Measurements from ENCODE around the gene C1orf226.

Gene C1orf226

DNA sequence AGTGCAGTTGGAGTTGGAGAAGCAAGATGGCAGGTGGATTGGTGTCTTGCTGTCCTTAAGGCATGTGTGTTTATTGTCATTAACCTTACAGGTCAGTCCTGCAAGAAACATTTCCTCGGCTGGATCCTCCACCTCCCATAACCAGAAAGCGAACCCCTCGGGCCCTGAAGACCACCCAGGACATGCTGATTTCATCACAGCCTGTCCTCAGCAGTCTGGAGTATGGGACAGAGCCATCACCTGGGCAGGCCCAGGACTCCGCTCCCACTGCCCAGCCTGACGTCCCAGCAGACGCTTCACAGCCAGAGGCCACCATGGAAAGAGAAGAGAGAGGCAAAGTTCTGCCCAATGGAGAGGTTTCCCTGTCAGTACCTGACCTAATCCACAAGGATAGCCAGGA, 1.6 kb downstream of the C1orf226 start:
- H3K36me3 ChIP-seq (ENCODE audit: control insufficient read depth in 1 of 2, insufficient read depth in 2 of 2, low read length in 2 of 2), result peaks cover 0 to 12% of the 10 kb centered on the region in 2 donors
- no peaks in the 10 kb centered on the region for H3K27me3 ChIP-seq (ENCODE audit: control insufficient read depth in 1 of 2, insufficient read depth in 2 of 2, low read length in 2 of 2)
- no peak overlapping the region for H3K27ac ChIP-seq (ENCODE audit: low read depth, low read length)
- peaks cover 23 to 31% of the 10 kb centered on the region in 2 donors for H3K4me1 ChIP-seq (ENCODE audit: control insufficient read depth in 1 of 2, insufficient read depth in 2 of 2, low read length in 2 of 2)
- peak overlapping the region in 1 of 2 donors; percentile 1 for H3K4me3 ChIP-seq (ENCODE audit: low read depth in 1 of 2, low read length in 2 of 2)
- no peak overlapping the region for H3K9ac ChIP-seq (ENCODE audit: low read depth in 1 of 2, low read length in 2 of 2)
- H3K9me3 ChIP-seq (ENCODE audit: control insufficient read depth in 1 of 2, low read length in 2 of 2), result no peaks in the 10 kb centered on the region

DNA sequence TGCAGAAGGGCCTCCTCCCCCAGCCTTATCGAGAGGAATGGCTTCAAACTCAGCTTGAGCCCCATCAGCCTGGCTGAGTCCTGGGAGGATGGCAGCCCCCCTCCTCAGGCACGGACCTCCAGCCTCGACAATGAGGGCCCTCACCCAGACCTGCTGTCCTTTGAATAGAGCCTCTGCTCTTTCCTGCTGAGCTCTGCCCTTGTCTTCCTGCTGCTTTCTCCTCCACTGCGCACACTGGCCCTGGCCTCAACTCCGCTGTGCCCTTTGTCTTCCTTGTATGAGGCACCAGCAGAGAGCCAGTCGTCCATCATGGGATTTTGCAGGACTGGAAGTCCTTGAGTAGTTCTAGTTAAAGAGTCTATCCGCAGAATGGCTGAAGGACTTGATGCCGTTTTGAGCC, 2.0 kb downstream of the C1orf226 start:
- no peaks in the 10 kb centered on the region for H3K9me3 ChIP-seq (ENCODE audit: control insufficient read depth in 1 of 2, low read length in 2 of 2)
- H3K36me3 ChIP-seq (ENCODE audit: control insufficient read depth in 1 of 2, insufficient read depth in 2 of 2, low read length in 2 of 2), result peaks cover 0 to 12% of the 10 kb centered on the region in 2 donors
- peaks cover 23 to 33% of the 10 kb centered on the region in 2 donors for H3K4me1 ChIP-seq (ENCODE audit: control insufficient read depth in 1 of 2, insufficient read depth in 2 of 2, low read length in 2 of 2)
- H3K4me3 ChIP-seq (ENCODE audit: low read depth in 1 of 2, low read length in 2 of 2), result no peak overlapping the region
- no peaks in the 10 kb centered on the region for H3K27me3 ChIP-seq (ENCODE audit: control insufficient read depth in 1 of 2, insufficient read depth in 2 of 2, low read length in 2 of 2)
- no peak overlapping the region for H3K27ac ChIP-seq (ENCODE audit: low read depth, low read length)
- no peak overlapping the region for H3K9ac ChIP-seq (ENCODE audit: low read depth in 1 of 2, low read length in 2 of 2)

DNA sequence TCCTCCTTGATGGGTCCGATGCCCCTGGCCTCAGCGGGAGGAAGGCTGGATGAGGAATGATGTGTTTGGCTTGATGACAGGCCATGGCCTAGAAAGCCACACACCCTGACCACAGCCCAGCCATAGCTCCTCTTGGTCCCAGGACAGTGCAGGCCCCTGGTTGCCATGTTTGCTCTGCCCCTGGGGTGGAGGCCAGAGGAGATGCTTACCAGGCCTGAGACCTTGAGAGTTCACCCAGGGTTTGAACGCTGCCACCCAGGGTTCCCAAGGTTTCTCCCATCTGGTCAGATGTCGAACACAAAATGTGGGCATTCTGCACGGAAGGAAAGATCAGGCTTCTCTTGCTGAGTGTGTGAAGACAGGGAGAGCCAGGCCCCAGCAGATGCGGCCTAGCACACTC, 2.6 kb downstream of the C1orf226 start:
- Histone ChIP-seq H3K4me1 (ENCODE audit: control insufficient read depth in 1 of 2, insufficient read depth in 2 of 2, low read length in 2 of 2) (peaks cover 29 to 39% of the 10 kb centered on the region in 2 donors), H3K27ac (ENCODE audit: low read depth, low read length) (no peak overlapping the region), H3K27me3 (ENCODE audit: control insufficient read depth in 1 of 2, insufficient read depth in 2 of 2, low read length in 2 of 2) (no peaks in the 10 kb centered on the region), H3K9ac (ENCODE audit: low read depth in 1 of 2, low read length in 2 of 2) (no peak overlapping the region), H3K36me3 (ENCODE audit: control insufficient read depth in 1 of 2, insufficient read depth in 2 of 2, low read length in 2 of 2) (peaks cover 0 to 12% of the 10 kb centered on the region in 2 donors), H3K9me3 (ENCODE audit: control insufficient read depth in 1 of 2, low read length in 2 of 2) (no peaks in the 10 kb centered on the region), H3K4me3 (ENCODE audit: low read depth in 1 of 2, low read length in 2 of 2) (no peak overlapping the region)

DNA sequence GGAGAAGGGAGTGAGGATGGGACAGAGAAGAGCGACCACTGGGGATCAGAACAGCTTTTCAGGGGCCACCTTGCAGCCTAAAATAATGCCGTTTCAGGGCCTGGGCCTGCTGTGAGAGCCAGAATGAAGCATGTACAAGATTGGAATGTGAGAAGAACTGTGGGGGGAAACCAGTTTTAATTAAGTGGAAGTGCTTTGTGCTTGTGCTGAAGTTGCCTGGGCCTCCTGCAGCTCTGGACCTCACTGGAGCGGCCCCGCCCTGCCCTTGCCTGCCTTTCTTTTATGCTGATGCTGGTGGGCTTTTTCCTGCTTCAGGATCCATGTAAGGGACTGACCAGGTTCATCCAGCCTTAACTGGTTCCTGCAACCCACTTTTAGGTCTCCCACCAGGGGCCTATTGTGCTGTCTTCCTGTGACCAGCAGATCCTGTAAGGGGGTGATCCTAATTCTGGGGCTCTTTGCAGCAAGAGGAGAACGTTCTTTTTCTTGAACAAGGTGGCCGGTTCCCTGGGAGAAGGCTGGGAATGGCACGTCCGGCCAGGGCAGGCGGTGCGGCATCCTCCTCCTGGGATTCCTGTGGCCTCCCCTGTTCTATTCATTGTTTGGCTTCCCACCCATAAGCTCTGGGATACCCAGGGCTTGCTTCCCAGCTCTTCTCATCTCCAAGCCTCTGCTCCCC, 3.2 kb downstream of the C1orf226 start:
- peaks cover 30 to 45% of the 10 kb centered on the region in 2 donors for H3K4me1 ChIP-seq (ENCODE audit: control insufficient read depth in 1 of 2, insufficient read depth in 2 of 2, low read length in 2 of 2)
- no peak overlapping the region for H3K4me3 ChIP-seq (ENCODE audit: low read depth in 1 of 2, low read length in 2 of 2)
- no peaks in the 10 kb centered on the region for H3K9me3 ChIP-seq (ENCODE audit: control insufficient read depth in 1 of 2, low read length in 2 of 2)
- peaks cover 0 to 12% of the 10 kb centered on the region in 2 donors for H3K36me3 ChIP-seq (ENCODE audit: control insufficient read depth in 1 of 2, insufficient read depth in 2 of 2, low read length in 2 of 2)
- no peak overlapping the region for H3K9ac ChIP-seq (ENCODE audit: low read depth in 1 of 2, low read length in 2 of 2)
- no peaks in the 10 kb centered on the region for H3K27me3 ChIP-seq (ENCODE audit: control insufficient read depth in 1 of 2, insufficient read depth in 2 of 2, low read length in 2 of 2)
- H3K27ac ChIP-seq (ENCODE audit: low read depth, low read length), result no peak overlapping the region

DNA sequence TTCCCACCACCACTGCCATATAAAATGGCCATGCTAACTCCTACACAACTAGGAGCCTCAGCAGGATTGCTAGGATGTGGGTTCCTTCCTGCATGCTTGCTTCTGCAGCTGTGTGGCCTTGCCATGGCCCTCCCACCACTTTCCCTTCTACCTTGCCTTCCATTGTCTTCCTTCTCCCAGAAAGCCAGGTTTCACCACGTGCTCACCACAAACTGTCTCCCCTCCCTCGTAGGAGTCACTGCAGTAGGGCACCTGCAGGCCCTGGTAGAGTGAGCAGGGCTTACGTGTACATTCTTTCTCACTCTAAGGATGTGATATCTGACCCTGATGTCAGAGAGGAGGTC, 3.7 kb downstream of the C1orf226 start:
- no peaks in the 10 kb centered on the region for H3K27me3 ChIP-seq (ENCODE audit: control insufficient read depth in 1 of 2, insufficient read depth in 2 of 2, low read length in 2 of 2)

DNA sequence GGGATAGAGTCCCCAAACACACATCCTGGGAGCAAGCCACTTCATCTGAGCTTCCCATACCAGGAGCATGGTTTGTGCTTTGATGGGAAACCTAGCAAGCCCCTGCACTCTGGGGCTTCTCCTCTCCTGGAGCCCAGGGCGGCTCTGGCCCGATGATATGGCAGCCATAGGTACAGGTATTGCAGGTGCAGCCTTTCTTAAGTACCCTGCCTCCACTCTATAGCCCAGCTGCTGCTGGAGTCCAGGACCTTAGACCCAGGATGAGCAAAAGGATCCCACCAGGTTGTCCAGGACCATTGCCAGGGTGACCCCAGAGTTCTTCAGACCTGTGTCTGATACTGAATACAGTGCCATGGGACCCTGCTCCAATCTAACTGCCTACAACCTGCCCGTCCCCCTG, 4.2 kb downstream of the C1orf226 start:
- H3K4me1 ChIP-seq (ENCODE audit: control insufficient read depth in 1 of 2, insufficient read depth in 2 of 2, low read length in 2 of 2), result peaks cover 30 to 43% of the 10 kb centered on the region in 2 donors
- H3K27me3 ChIP-seq (ENCODE audit: control insufficient read depth in 1 of 2, insufficient read depth in 2 of 2, low read length in 2 of 2), result no peaks in the 10 kb centered on the region
- no peaks in the 10 kb centered on the region for H3K9me3 ChIP-seq (ENCODE audit: control insufficient read depth in 1 of 2, low read length in 2 of 2)
- H3K9ac ChIP-seq (ENCODE audit: low read depth in 1 of 2, low read length in 2 of 2), result no peak overlapping the region
- H3K4me3 ChIP-seq (ENCODE audit: low read depth in 1 of 2, low read length in 2 of 2), result no peak overlapping the region
- no peak overlapping the region for H3K27ac ChIP-seq (ENCODE audit: low read depth, low read length)
- H3K36me3 ChIP-seq (ENCODE audit: control insufficient read depth in 1 of 2, insufficient read depth in 2 of 2, low read length in 2 of 2), result peaks cover 0 to 12% of the 10 kb centered on the region in 2 donors

More for the DNA sequence above, 3.7 kb downstream of the C1orf226 start:
- peaks cover 30 to 47% of the 10 kb centered on the region in 2 donors for H3K4me1 ChIP-seq (ENCODE audit: control insufficient read depth in 1 of 2, insufficient read depth in 2 of 2, low read length in 2 of 2)
- H3K36me3 ChIP-seq (ENCODE audit: control insufficient read depth in 1 of 2, insufficient read depth in 2 of 2, low read length in 2 of 2), result peaks cover 0 to 12% of the 10 kb centered on the region in 2 donors
- H3K27ac ChIP-seq (ENCODE audit: low read depth, low read length), result no peak overlapping the region
- no peak overlapping the region for H3K4me3 ChIP-seq (ENCODE audit: low read depth in 1 of 2, low read length in 2 of 2)
- H3K9me3 ChIP-seq (ENCODE audit: control insufficient read depth in 1 of 2, low read length in 2 of 2), result no peaks in the 10 kb centered on the region
- H3K9ac ChIP-seq (ENCODE audit: low read depth in 1 of 2, low read length in 2 of 2), result no peak overlapping the region

DNA sequence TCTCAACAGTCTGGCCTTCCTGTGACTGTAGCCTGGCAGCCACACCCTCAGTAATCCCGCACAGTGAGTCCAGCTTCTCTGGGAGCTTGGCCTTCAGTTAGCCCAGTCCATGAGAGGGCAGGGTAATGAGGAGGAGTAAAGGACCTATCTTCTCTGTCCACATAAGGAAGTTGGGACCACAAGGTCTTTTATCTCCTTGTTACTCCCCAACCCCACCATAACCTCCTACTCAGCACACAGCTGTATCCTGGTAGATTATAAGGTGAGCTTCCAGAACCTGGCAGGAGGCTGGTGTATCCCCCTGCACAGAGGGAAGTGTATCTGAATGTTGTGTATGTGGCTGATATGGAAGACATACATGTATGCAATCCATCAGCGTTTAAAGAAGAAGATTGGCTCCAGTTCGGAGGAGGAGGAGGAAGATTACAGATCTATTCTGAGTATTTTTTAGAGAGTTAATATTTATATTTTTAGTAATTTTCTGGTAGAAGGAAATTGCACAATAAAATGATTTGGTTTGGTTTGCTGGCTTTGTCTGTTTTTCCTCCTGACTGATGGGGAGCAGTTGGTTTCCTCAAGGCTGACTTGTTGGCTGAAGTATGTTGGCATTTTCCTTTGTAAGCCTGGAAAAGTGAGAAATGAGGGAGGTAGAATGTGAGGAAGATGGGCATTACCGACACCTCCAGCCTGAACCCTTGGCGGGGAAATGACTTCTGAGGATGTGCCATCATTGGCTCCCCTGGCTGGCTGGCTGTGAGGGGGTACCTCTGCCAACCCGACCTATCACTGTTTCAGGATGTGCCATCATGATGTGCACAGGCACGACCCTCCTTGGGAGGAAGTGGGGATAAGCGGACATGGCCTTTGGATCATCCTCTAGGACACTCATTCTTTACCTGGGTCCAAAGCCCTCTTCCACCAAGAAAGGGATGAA, 5.0 kb downstream of the C1orf226 start:
- Histone ChIP-seq H3K27ac (ENCODE audit: low read depth, low read length) (no peak overlapping the region), H3K9ac (ENCODE audit: low read depth in 1 of 2, low read length in 2 of 2) (no peak overlapping the region)

DNA sequence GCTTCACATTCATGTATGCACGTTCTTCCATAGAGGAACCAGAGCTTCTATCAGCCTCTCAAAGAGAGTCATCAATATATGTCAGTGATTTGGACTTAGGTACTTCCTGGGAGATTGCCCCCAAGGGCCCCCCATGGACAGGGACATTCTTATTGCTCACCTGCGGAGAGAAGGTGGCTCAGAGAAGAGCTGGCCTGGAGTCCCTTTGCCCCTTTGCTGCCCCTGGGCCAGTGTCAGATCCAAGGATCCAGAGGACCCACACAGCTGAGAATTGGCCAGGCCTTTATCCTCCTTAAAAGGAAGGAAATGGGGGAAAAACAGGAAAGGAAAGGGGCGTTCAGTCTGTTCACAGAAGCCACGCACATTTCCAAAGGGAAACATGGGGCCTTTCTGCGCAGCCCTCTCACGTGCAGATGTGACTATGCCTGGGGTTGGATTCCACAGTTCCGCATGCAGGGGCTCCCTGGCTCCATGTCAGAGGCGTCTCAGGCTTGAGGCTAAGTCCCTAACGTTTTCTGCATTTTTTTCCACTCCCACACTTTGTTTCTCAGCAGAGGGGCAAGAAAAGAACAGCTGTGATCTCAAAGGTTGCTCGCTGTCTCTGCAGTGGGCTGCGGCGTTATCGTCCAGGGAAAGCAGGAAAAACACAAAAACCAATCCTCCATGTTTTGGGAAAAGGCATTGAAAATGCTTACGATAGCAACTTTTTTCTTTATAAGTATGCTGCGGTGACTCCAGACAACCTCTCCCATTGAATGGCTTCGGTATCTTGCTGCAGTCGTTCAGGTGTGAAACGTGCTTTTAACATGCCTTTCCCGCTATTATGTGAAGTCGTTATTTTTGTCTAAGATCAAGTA, 5.9 kb downstream of the C1orf226 start:
- H3K4me1 ChIP-seq (ENCODE audit: control insufficient read depth in 1 of 2, insufficient read depth in 2 of 2, low read length in 2 of 2), result peaks cover 16 to 42% of the 10 kb centered on the region in 2 donors
- no peaks in the 10 kb centered on the region for H3K27me3 ChIP-seq (ENCODE audit: control insufficient read depth in 1 of 2, insufficient read depth in 2 of 2, low read length in 2 of 2)
- H3K9ac ChIP-seq (ENCODE audit: low read depth in 1 of 2, low read length in 2 of 2), result no peak overlapping the region
- H3K9me3 ChIP-seq (ENCODE audit: control insufficient read depth in 1 of 2, low read length in 2 of 2), result no peaks in the 10 kb centered on the region
- H3K27ac ChIP-seq (ENCODE audit: low read depth, low read length), result no peak overlapping the region
- H3K36me3 ChIP-seq (ENCODE audit: control insufficient read depth in 1 of 2, insufficient read depth in 2 of 2, low read length in 2 of 2), result peaks cover 0 to 12% of the 10 kb centered on the region in 2 donors
- no peak overlapping the region for H3K4me3 ChIP-seq (ENCODE audit: low read depth in 1 of 2, low read length in 2 of 2)

More for the DNA sequence above, 5.0 kb downstream of the C1orf226 start:
- no peaks in the 10 kb centered on the region for H3K9me3 ChIP-seq (ENCODE audit: control insufficient read depth in 1 of 2, low read length in 2 of 2)
- H3K36me3 ChIP-seq (ENCODE audit: control insufficient read depth in 1 of 2, insufficient read depth in 2 of 2, low read length in 2 of 2), result peaks cover 0 to 12% of the 10 kb centered on the region in 2 donors
- H3K4me3 ChIP-seq (ENCODE audit: low read depth in 1 of 2, low read length in 2 of 2), result no peak overlapping the region
- peaks cover 24 to 45% of the 10 kb centered on the region in 2 donors for H3K4me1 ChIP-seq (ENCODE audit: control insufficient read depth in 1 of 2, insufficient read depth in 2 of 2, low read length in 2 of 2)
- H3K27me3 ChIP-seq (ENCODE audit: control insufficient read depth in 1 of 2, insufficient read depth in 2 of 2, low read length in 2 of 2), result no peaks in the 10 kb centered on the region

DNA sequence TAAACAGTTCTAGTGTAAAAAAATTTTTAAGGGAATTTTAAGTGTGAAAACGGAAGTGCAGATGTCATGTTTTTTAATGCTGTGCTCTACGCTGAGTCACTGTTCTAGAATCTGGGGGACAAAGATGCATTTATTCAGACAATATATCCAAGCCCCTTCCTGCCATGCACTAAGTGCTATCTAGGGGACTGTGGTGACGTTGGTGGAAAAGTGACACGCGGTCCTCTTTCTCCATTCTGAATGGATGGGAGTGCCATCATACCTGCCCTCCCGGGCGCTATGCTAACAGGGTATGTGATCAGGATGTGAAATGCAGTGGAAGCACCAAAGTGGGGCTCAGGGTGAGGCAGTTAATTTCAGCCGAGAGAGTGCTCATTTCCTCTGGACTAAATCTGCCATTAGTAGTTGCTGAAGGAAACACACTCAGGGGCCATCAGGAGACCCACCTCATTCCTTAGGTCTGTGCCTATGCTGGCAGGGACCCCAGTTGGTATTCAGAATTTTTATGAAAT, 6.6 kb downstream of the C1orf226 start:
- H3K36me3 ChIP-seq (ENCODE audit: control insufficient read depth in 1 of 2, insufficient read depth in 2 of 2, low read length in 2 of 2), result peaks cover 0 to 10% of the 10 kb centered on the region in 2 donors
- no peak overlapping the region for H3K9ac ChIP-seq (ENCODE audit: low read depth in 1 of 2, low read length in 2 of 2)
- no peaks in the 10 kb centered on the region for H3K9me3 ChIP-seq (ENCODE audit: control insufficient read depth in 1 of 2, low read length in 2 of 2)
- no peaks in the 10 kb centered on the region for H3K27me3 ChIP-seq (ENCODE audit: control insufficient read depth in 1 of 2, insufficient read depth in 2 of 2, low read length in 2 of 2)
- H3K4me1 ChIP-seq (ENCODE audit: control insufficient read depth in 1 of 2, insufficient read depth in 2 of 2, low read length in 2 of 2), result peaks cover 9 to 36% of the 10 kb centered on the region in 2 donors
- H3K4me3 ChIP-seq (ENCODE audit: low read depth in 1 of 2, low read length in 2 of 2), result no peak overlapping the region
- H3K27ac ChIP-seq (ENCODE audit: low read depth, low read length), result no peak overlapping the region
